HG03025 (cell line): Measurements from ENCODE around the gene KASH5.

Experiments used
- ATAC-seq: cut with Tn5 transposase; IDR thresholded peaks from one replicate; pipeline ENCODE4 v1.9.1; 2021; ENCODE audit warnings: mild to moderate bottlenecking, moderate library complexity; ENCODE audit not compliant: unreplicated experiment, low FRiP score

KASH5 gene

DNA sequence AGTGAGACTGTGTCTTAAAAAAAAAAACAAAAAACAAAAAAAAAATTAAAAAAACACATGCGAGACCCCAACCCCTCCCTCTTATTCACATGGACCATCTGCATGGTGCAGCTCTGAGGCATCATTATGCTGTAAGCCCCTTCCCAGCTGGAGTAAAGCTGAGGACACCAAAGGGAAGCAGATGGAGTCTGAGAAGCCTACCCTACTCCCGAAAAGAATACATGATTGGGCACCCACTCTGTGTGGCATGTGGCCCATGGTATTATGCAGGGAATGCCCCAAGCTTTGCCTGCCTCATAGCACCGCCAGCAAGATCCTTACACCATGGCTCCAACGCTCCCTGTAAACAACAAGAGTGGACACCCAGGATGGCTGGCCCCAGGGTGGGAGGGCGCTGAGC lies 30.5 kb downstream of the KASH5 start:
- no peak for ATAC-seq

DNA sequence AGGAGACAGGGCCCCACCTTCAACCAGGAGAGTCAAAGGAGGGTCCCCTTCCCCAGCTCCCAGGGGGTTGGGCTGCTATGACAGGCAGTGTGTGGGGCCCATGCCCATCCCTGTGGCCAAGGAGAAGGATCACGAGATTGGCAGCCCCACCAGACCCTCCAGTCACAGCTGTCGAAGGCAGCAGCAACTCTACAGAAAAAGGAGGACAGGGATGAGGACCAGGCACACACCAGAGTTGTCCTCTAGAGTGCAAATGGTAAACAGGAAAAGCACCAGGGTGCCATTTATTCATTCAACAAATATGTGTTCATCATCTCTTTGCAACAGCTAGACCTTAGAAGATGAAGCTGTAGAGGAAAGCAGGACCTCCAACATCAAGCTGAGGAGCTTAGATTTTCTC lies 31.1 kb downstream of the KASH5 start:
- no peak for ATAC-seq

- ATAC-seq: no peak
These were observed 32.2 kb downstream of the KASH5 start for GRCh38 chr19:49420227-49420626.

DNA sequence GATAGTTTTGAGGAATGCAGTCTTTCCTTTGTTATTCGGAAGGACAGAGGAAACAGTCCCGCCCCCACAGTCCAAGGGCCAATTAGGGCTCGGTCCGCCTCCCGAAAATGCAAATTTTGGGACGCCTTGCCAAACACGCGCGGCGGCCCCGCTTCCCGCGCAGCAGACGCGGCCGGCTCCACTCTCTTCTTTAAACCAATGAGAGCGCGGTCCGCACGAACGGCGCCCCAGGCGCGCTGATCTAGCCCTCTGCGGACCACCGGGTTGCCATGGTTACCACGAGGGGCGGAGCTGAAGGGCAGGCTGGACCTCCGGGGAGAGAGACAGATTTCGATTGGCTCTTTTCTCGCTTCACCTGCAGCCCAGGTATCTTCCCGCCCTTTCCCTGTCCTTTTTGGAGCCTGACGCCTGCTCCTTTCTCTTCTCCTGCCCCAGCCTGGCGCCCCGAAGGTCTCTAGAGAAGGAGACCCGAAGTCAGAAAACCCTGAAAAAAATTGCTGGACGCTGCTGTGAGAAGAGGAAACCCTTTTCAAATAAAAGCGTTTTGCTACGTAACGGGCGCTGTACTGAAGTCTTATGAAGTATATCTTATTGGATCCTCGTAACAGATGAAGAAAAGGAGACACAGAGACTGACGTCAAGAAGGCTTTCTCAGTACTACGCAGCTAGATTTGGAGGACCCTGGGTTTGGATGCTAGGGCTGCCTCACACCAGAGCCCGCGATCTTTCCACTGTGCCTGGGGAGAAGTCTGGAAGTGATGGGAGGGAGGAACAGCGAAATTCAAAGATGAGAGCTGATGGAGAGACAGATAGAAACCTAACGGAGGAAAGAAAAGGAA lies 33.2 kb downstream of the KASH5 start:
- no peak for ATAC-seq

DNA sequence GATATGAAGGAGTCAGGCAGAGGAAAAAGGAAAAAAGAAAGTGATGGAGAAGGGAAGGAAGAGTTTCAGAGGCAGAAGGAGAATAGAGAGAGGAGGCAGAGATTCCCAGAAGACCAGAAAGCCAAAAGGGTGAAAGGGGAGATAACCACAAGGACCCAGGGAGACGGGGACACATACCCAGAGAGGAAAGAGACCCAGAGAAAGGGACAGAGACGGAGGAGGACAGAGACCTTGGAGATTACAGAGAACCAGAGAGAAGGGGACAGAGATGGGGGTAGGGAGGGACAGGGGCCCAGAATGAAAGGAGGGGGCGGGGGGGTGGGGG lies 33.8 kb downstream of the KASH5 start:
- ATAC-seq: no peak

- no peak for ATAC-seq
These were observed 34.5 kb downstream of the KASH5 start for GRCh38 chr19:49422407-49423070.

DNA sequence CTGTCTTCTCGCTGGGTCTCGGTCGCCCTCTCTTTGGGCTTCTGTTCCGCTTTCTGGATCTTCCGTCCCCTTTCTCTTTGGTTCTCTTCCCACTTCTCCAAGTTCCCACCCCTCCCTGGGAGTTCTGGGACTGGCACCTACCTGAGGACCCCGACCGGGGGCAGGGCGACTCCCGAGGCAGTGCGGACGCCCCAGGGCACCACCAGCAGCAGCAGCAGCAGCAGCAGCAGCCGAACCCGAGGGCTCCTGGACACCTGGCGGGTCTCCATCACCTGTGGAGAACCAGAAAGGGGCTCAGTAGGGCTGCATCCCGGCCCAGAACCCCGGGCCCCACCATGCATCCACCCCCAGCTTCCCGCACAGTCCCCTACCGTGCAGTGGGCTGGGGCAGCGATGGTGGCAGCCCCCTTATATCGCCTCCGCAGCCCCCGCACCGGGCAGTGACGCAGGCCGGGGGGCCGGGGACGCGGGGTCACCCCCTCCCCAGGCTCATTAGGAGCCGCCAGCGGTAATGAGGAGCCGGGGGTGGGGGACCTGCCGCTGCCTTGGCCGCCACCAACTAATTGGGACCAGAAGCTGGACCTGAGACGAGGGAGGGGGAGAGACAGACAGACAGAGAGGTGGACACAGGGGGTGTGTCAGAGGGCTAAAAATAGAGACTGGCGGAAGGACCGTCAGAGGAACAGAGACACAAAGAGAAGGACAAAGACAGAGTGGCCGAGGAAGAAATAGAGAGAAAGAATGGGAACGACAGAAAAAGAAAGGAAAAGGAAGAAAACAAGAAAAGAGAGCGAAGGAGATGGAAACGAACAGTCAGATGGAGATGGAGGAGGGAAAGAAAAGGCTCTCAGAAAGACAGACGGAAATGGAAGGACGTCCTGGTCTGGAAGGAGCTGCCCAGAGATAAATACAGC lies 35.3 kb downstream of the KASH5 start, which contains the start of gene PTH2:
PTH2 (minus strand) TSS at position 371 of the 914 bp plus-strand sequence; CDS start at position 269, 102 bp downstream.
- no peak for ATAC-seq

DNA sequence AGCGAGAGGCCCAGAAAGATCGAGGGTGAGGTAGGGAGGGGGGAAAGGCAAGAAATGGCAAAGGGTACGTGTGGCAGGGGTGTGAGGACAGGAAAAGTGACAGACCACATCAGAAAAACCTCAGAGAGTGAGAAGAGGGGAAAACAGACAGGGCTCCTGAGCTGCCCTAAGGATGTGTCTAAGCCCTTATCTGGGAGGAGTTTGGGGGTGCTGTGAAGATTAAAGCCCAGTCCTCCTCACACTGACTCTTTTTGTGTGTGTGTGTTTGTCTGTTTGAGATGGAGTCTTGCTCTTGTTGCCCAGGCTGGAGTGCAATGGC lies 35.9 kb downstream of the KASH5 start:
- no peak for ATAC-seq

GRCh38 chr19:49425178-49425577 lies 37.1 kb downstream of the KASH5 start, which contains the start of gene GFY:
GFY (plus strand) TSS chr19:49425388; CDS start chr19:49426431, 1,043 bp downstream.
- ATAC-seq: no peak

- no peak for ATAC-seq
These were observed 38.0 kb downstream of the KASH5 start for GRCh38 chr19:49425922-49426592.

DNA sequence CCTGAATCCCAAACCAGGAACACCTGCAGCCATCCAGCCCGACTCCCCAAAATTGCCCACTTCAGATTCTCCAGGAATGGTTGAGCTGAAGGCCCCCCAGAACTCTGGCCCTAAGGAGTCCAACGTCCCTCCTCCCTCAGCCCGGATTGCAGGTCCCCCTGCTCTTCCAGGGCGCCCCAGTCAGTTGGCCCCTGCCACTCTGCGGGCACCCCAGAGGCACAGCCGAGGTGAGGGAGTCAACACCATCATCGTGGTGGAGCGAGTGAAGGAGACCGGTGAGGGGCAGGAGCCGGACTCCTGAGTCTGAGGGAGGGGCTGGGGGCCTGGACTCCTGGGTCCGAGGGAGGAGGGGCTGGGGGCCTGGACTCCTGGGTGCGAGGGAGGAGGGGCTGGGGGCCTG lies 39.3 kb downstream of the KASH5 start:
- no peak for ATAC-seq

- ATAC-seq: no peak
These were observed 40.0 kb downstream of the KASH5 start for GRCh38 chr19:49427855-49428546.

DNA sequence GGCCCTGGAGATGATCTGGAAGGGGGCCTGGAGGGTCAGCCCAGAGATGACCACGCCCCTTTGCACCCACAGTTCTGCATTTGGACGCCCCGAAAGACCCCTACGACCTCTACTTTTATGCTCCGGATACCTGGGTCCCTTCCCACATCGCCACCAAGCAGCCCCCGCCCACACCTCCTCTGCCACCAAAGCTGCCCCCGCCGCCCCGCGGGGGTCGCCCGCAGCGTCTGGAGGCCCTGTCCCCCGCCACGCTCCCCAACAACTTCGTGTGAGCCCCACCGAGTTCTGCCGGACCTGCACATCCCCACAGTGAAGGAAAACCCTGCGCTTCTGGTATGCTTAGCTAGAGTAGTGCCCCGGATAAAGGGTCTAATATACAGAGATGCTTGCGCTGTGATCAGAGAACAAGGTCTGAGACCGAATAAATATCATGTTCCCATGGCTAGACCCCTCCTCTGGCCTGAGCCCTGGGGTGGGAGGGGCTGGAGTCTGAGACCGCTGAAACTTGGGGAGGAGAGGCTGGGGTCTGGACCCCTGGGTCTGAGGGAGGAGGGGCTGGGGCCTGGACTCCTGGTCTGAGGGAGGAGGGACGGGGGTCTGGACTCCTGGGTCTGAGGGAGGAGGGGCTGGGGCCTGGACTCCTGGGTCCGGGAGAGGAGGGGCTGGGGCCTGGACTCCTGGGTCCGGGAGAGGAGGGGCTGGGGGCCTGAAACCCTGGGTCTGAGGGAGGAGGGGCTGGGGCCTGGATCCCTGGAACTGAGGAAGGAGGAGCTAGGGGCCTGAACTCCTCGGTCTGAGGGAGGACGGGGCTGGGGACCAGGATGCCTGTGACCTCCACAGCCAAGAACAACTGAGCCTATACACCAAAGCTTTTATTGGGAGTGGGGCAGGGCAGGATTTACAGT lies 40.8 kb downstream of the KASH5 start:
- no peak for ATAC-seq

DNA sequence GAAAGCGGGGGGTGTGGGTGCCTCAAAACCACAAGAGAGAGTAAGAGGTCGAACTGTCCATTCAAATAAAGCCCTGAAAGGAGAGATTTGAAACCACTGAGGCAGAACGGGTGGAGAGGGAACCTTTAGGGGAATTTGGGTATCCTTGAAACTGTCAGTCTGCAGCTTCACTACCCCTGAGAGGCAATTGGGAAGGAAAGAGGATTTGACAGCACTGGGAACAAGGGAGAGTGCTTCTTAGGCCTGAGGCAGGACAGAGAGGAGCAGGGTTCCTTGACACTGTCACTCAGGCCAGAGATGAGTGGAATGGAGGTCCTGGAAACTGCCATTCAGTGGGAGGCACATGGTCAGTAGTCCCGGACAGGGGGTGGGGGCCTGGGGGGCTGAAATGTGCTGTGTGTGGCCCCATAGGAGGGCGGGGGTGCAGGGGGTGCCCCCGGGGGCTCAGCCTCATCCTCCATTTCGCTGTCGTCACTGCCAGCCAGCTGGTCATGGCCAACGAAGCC lies 42.2 kb downstream of the KASH5 start:
- no peak for ATAC-seq

DNA sequence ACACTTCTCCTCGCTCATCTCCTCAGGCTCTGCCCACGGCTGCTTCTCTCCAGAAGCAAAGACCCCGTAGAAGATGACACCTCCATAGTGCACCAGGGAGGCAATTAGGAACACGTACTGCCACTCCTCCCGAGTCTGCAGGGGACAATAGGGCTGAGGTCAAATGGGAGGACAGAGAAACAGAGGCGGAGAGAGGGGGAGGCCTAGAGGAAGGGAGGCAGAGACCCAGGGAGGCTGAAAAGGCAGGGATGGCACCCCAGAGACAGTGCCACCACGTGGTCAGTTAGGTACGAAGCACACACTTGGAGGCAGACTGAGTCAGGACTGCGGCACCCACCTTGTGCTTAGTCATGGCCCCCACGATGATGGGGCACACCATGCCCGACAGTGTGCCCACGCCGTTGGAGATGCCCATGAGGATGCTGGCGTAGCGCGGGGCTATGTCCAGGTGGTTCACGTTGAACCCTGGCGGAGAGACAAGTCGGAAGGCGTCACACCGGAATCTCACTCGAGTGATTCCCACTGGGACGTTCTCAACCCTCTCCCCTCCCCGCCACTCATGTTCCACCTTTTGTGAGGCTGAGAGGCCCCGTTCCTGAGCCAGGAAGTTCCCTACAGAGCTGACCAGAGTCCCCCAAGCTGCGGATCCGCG lies 42.8 kb downstream of the KASH5 start:
- no peak for ATAC-seq

DNA sequence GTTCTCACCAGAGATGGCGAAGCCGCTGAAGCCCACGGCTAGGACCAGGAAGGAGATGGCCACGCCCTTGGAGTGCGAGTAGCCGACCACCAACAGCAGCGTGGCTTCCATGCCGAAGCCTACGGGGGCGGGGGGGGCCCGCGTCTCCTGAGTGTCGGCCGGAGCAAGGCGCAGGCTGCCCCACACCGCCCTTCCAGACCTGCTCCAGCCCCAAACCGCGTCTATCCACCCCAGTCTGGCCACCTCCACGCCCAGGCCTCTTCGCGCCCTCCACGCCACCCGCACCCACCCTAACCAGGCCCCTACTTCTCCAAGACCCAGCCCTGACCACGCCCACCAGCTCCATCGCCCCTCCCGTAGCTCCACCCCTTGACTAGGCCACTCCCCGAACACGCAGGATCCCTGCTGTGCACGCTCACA lies 43.3 kb downstream of the KASH5 start:
- no peak for ATAC-seq

DNA sequence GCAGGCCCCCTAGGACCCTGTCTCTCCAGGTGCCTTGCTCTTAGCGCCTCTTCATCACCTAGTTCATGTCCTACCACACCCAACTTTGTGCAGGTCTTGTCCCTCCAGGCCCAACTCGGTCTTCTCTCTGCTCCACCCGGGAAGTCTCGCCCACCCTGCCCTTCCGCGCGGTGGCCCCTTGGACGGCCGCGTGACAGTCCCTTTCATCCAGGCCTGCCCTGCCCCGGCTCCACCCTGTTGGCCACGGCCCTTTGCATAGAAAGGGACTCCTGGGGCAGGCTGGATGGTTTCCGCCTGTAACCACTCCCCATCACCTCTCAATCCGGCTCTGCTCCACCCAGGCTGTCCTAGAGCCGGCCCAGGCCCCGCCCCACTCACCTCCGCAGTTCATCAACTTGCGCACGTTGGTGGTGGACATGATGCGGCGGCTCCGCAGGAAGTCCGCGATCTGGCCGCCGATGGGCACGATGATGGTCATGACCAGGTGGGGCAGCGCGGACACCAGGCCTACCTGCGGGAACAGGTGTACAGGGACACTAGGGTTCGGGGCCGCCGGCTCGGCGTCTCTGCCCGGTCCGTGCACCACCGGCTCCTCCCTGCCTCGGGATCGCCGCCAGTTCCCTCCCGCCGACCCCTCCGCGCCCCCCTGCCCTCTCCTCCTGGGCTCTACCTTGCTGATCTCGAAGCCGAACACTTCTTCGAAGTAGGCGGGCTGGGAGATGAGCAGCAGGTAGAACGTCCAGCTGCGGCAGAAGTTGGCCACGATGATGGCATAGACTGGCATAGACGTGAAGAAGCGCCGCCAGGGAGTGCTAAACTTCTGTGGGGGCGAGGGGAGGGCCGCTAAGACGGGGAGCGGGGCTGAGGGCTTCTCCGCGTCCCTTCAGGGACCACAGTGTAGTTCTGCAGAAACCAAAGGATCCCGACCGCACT lies 44.4 kb downstream of the KASH5 start:
- ATAC-seq: no peak
